Measurements from ENCODE around the gene PRSS22. TPM values are rescaled to one million over a fixed set of nuclear protein-coding genes. Genes with fewer than 3 reads are reported as not detected.

PRSS22 gene
- total and polyA plus RNA-seq, 2 donors, result 0.42 to 4.1 TPM

GRCh38 chr16:2813771-2814221, 44.2 kb downstream of the PRSS22 start:
- peaks cover 0 to 12% of the 10 kb centered on the region in 2 donors for H3K27me3 ChIP-seq (ENCODE audit: control insufficient read depth in 2 of 2, insufficient read depth in 1 of 2, low read length in 1 of 2)
- DNase-seq (ENCODE audit: low read depth in 6 of 9, low spot score in 9 of 9), result no peak
- H3K4me3 ChIP-seq (ENCODE audit: low read length in 2 of 2), result no peak overlapping the region
- no peak overlapping the region for H3K27ac ChIP-seq (ENCODE audit: low read depth in 1 of 2, low read length in 1 of 2)
- no peaks in the 10 kb centered on the region for H3K4me1 ChIP-seq (ENCODE audit: control insufficient read depth in 2 of 2, insufficient read depth in 2 of 2, low read length in 2 of 2)
- 87% methylated on average over 7 of the region's 7 CpGs for whole genome bisulfite sequencing
- H3K9me3 ChIP-seq (ENCODE audit: control insufficient read depth in 2 of 2, insufficient read depth in 1 of 2, low read length in 1 of 2), result no peaks in the 10 kb centered on the region
- no peaks in the 10 kb centered on the region for H3K36me3 ChIP-seq (ENCODE audit: control insufficient read depth in 2 of 2, insufficient read depth in 2 of 2, low read length in 1 of 2)

GRCh38 chr16:2811703-2812471, 46.1 kb downstream of the PRSS22 start:
- Histone ChIP-seq H3K27ac (ENCODE audit: low read depth in 1 of 2, low read length in 1 of 2) (no peak overlapping the region), H3K36me3 (ENCODE audit: control insufficient read depth in 2 of 2, insufficient read depth in 2 of 2, low read length in 1 of 2) (no peaks in the 10 kb centered on the region), H3K4me1 (ENCODE audit: control insufficient read depth in 2 of 2, insufficient read depth in 2 of 2, low read length in 2 of 2) (no peaks in the 10 kb centered on the region), H3K4me3 (ENCODE audit: low read length in 2 of 2) (no peak overlapping the region), H3K27me3 (ENCODE audit: control insufficient read depth in 2 of 2, insufficient read depth in 1 of 2, low read length in 1 of 2) (peaks cover 0 to 10% of the 10 kb centered on the region in 2 donors), H3K9me3 (ENCODE audit: control insufficient read depth in 2 of 2, insufficient read depth in 1 of 2, low read length in 1 of 2) (no peaks in the 10 kb centered on the region)
- no peak for DNase-seq (ENCODE audit: low read depth in 6 of 9, low spot score in 9 of 9)
- WGBS, result 87% methylated on average over 15 of the region's 15 CpGs

- 87% methylated on average over 6 of the region's 6 CpGs for WGBS
These were observed 47.3 kb downstream of the PRSS22 start for GRCh38 chr16:2810651-2811050.

GRCh38 chr16:2809149-2809760, 48.7 kb downstream of the PRSS22 start:
- H3K27ac ChIP-seq (ENCODE audit: low read depth in 1 of 2, low read length in 1 of 2), result no peak overlapping the region
- H3K9me3 ChIP-seq (ENCODE audit: control insufficient read depth in 2 of 2, insufficient read depth in 1 of 2, low read length in 1 of 2), result peaks cover 0 to 16% of the 10 kb centered on the region in 2 donors
- H3K27me3 ChIP-seq (ENCODE audit: control insufficient read depth in 2 of 2, insufficient read depth in 1 of 2, low read length in 1 of 2), result peaks cover 0 to 8% of the 10 kb centered on the region in 2 donors
- H3K4me3 ChIP-seq (ENCODE audit: low read length in 2 of 2), result no peak overlapping the region
- no peaks in the 10 kb centered on the region for H3K4me1 ChIP-seq (ENCODE audit: control insufficient read depth in 2 of 2, insufficient read depth in 2 of 2, low read length in 2 of 2)
- 86% methylated on average over 3 of the region's 3 CpGs for WGBS
- no peaks in the 10 kb centered on the region for H3K36me3 ChIP-seq (ENCODE audit: control insufficient read depth in 2 of 2, insufficient read depth in 2 of 2, low read length in 1 of 2)
- no peak for DNase-seq (ENCODE audit: low read depth in 6 of 9, low spot score in 9 of 9)

More at GRCh38 chr16:2810651-2811050, 47.3 kb downstream of the PRSS22 start:
- Histone ChIP-seq H3K4me1 (ENCODE audit: control insufficient read depth in 2 of 2, insufficient read depth in 2 of 2, low read length in 2 of 2) (no peaks in the 10 kb centered on the region), H3K4me3 (ENCODE audit: low read length in 2 of 2) (no peak overlapping the region), H3K36me3 (ENCODE audit: control insufficient read depth in 2 of 2, insufficient read depth in 2 of 2, low read length in 1 of 2) (no peaks in the 10 kb centered on the region), H3K27ac (ENCODE audit: low read depth in 1 of 2, low read length in 1 of 2) (no peak overlapping the region), H3K27me3 (ENCODE audit: control insufficient read depth in 2 of 2, insufficient read depth in 1 of 2, low read length in 1 of 2) (peaks cover 0 to 10% of the 10 kb centered on the region in 2 donors), H3K9me3 (ENCODE audit: control insufficient read depth in 2 of 2, insufficient read depth in 1 of 2, low read length in 1 of 2) (peaks cover 0 to 5% of the 10 kb centered on the region in 2 donors)
- no peak for DNase-seq (ENCODE audit: low read depth in 6 of 9, low spot score in 9 of 9)

GRCh38 chr16:2808181-2808580, 49.8 kb downstream of the PRSS22 start:
- Histone ChIP-seq H3K4me1 (ENCODE audit: control insufficient read depth in 2 of 2, insufficient read depth in 2 of 2, low read length in 2 of 2) (no peaks in the 10 kb centered on the region), H3K27ac (ENCODE audit: low read depth in 1 of 2, low read length in 1 of 2) (no peak overlapping the region), H3K27me3 (ENCODE audit: control insufficient read depth in 2 of 2, insufficient read depth in 1 of 2, low read length in 1 of 2) (peaks cover 0 to 8% of the 10 kb centered on the region in 2 donors), H3K9me3 (ENCODE audit: control insufficient read depth in 2 of 2, insufficient read depth in 1 of 2, low read length in 1 of 2) (peaks cover 0 to 20% of the 10 kb centered on the region in 2 donors), H3K4me3 (ENCODE audit: low read length in 2 of 2) (no peak overlapping the region), H3K36me3 (ENCODE audit: control insufficient read depth in 2 of 2, insufficient read depth in 2 of 2, low read length in 1 of 2) (no peaks in the 10 kb centered on the region)
- DNase-seq (ENCODE audit: low read depth in 6 of 9, low spot score in 9 of 9), result no peak
- WGBS, result 91% methylated on average over 7 of the region's 7 CpGs

- H3K27ac ChIP-seq (ENCODE audit: low read depth in 1 of 2, low read length in 1 of 2), result no peak overlapping the region
- DNase-seq (ENCODE audit: low read depth in 6 of 9, low spot score in 9 of 9), result no peak
- H3K4me3 ChIP-seq (ENCODE audit: low read length in 2 of 2), result no peak overlapping the region
- H3K9me3 ChIP-seq (ENCODE audit: control insufficient read depth in 2 of 2, insufficient read depth in 1 of 2, low read length in 1 of 2), result peaks cover 0 to 20% of the 10 kb centered on the region in 2 donors
- peaks cover 0 to 3% of the 10 kb centered on the region in 2 donors for H3K27me3 ChIP-seq (ENCODE audit: control insufficient read depth in 2 of 2, insufficient read depth in 1 of 2, low read length in 1 of 2)
- WGBS, result 90% methylated on average over 5 of the region's 5 CpGs
- H3K36me3 ChIP-seq (ENCODE audit: control insufficient read depth in 2 of 2, insufficient read depth in 2 of 2, low read length in 1 of 2), result no peaks in the 10 kb centered on the region
- no peaks in the 10 kb centered on the region for H3K4me1 ChIP-seq (ENCODE audit: control insufficient read depth in 2 of 2, insufficient read depth in 2 of 2, low read length in 2 of 2)
These were observed 51.7 kb downstream of the PRSS22 start for GRCh38 chr16:2806286-2806685.

- Histone ChIP-seq H3K36me3 (ENCODE audit: control insufficient read depth in 2 of 2, insufficient read depth in 2 of 2, low read length in 1 of 2) (no peaks in the 10 kb centered on the region), H3K4me1 (ENCODE audit: control insufficient read depth in 2 of 2, insufficient read depth in 2 of 2, low read length in 2 of 2) (no peaks in the 10 kb centered on the region), H3K27me3 (ENCODE audit: control insufficient read depth in 2 of 2, insufficient read depth in 1 of 2, low read length in 1 of 2) (no peaks in the 10 kb centered on the region), H3K27ac (ENCODE audit: low read depth in 1 of 2, low read length in 1 of 2) (no peak overlapping the region), H3K4me3 (ENCODE audit: low read length in 2 of 2) (no peak overlapping the region), H3K9me3 (ENCODE audit: control insufficient read depth in 2 of 2, insufficient read depth in 1 of 2, low read length in 1 of 2) (peaks cover 0 to 20% of the 10 kb centered on the region in 2 donors)
- DNase-seq (ENCODE audit: low read depth in 6 of 9, low spot score in 9 of 9), result no peak
- WGBS, result 89% methylated on average over 4 of the region's 4 CpGs
These were observed 53.2 kb downstream of the PRSS22 start for GRCh38 chr16:2804728-2805127.

- H3K27ac ChIP-seq (ENCODE audit: low read depth in 1 of 2, low read length in 1 of 2), result no peak overlapping the region
- DNase-seq (ENCODE audit: low read depth in 6 of 9, low spot score in 9 of 9), result no peak
- no peaks in the 10 kb centered on the region for H3K4me1 ChIP-seq (ENCODE audit: control insufficient read depth in 2 of 2, insufficient read depth in 2 of 2, low read length in 2 of 2)
- H3K9me3 ChIP-seq (ENCODE audit: control insufficient read depth in 2 of 2, insufficient read depth in 1 of 2, low read length in 1 of 2), result peaks cover 0 to 20% of the 10 kb centered on the region in 2 donors
- no peaks in the 10 kb centered on the region for H3K36me3 ChIP-seq (ENCODE audit: control insufficient read depth in 2 of 2, insufficient read depth in 2 of 2, low read length in 1 of 2)
- H3K4me3 ChIP-seq (ENCODE audit: low read length in 2 of 2), result no peak overlapping the region
- peaks cover 0 to 2% of the 10 kb centered on the region in 2 donors for H3K27me3 ChIP-seq (ENCODE audit: control insufficient read depth in 2 of 2, insufficient read depth in 1 of 2, low read length in 1 of 2)
- WGBS, result 86% methylated on average over 3 of the region's 3 CpGs
These were observed 54.3 kb downstream of the PRSS22 start for GRCh38 chr16:2803545-2804195.

All from thymus (tissue), 11 donors.